ENCODE results near the gene CINP.

Gene CINP

DNA sequence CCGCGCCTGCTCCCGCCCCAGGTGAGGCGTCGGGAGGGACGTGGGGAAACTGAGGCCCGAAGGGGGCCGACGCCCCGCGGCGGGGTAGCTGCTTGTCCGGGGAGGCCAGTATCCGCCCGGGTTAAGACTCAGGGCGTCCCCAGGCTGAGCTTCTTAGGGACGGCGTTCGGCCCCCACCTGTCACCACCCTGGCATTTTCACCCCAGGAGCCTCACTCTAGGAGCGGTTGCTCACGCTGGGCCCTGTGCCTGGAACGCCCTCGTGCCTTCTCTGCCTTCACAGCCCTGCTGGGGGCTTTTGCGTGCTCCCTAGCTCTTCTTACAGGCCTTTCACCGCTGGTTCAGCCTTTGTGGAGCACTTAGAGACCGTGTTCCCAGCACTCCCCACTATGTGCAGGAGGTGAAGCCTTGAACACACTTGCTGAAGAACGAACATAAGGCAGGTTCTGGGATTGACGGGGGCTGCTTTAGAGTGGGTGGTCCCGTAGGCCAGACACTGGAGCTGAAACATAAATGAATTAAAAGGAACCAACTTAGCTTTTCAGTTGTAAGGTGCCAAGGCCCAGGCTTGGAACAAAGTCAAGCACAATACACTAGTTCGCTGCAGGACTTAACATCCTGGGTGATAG is 42.5 kb downstream of the CINP start:
- H3K27me3 ChIP-seq (ENCODE audit: insufficient read depth, low read length, poor library complexity, severe bottlenecking): no peaks in the 10 kb centered on the region
- peaks cover 17% of the 10 kb centered on the region for H3K79me2 ChIP-seq (ENCODE audit: insufficient read depth, low read length)
- no peaks in the 10 kb centered on the region for H3F3A ChIP-seq (ENCODE audit: low read depth)
- peak overlapping the region; percentile 90 for H3K9ac ChIP-seq (ENCODE audit: low read depth, low read length, poor library complexity, severe bottlenecking)
- H3K4me2 ChIP-seq (ENCODE audit: low read depth, low read length, poor library complexity, severe bottlenecking): peak overlapping the region; percentile 98
- TF ChIP-seq EZH2phosphoT487 (IDR thresholded peaks at IDR 0.05; ENCODE audit: borderline replicate concordance): no peak
- H4K20me1 ChIP-seq (ENCODE audit: insufficient read depth, low read length, poor library complexity, severe bottlenecking): no peaks in the 10 kb centered on the region
- H2AFZ ChIP-seq (ENCODE audit: low read length): peak overlapping the region; percentile 86
- no peaks in the 10 kb centered on the region for H3K36me3 ChIP-seq (ENCODE audit: insufficient read depth, low read length)
- H3K4me3 ChIP-seq (ENCODE audit: low read length, poor library complexity, severe bottlenecking): peak overlapping the region; percentile 98
- no peaks in the 10 kb centered on the region for H3K9me2 ChIP-seq (replicated peaks; ENCODE audit: low read depth, low read length)
- H3K4me1 ChIP-seq (ENCODE audit: insufficient read depth, low read length, poor library complexity, severe bottlenecking): peaks cover 26% of the 10 kb centered on the region
- H3K9me3 ChIP-seq (ENCODE audit: insufficient read depth, low read depth, low read length): no peaks in the 10 kb centered on the region

DNA sequence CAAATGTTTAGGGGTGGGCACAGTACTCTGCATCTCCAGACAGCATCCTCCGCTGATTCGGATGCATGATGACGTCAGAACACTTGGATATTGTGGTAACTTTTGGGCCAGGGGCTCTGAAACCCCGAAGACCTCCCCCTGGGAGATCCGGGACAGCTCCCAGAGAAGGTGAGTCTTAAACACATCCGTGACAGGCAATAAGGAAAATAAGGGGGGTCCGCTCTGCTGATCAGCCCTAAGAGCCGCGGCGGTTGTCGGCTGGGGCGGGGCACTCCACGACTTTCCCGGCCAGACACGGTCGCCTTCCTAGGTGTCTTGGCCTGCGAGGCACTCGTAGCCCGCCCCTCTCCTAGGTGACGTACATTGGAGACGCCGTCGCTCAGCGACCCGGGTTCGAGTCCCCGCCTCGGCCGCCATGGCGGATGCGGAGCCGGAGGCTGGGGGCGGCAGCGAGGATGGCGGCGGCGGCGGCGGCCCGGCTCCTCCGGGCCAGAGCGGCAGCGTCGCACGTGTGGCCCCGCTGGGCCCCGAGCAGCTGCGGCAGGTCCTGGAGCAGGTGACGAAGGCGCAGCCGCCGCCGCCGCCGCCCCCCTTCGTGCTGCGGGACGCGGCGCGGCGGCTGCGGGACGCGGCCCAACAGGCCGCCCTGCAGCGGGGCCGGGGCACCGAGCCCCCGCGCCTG is 43.2 kb downstream of the CINP start, which contains the start of gene ZNF839:
ZNF839 (plus strand) TSS at position 396 of the 682 bp plus-strand sequence; CDS start at position 416, 20 bp downstream.
- Histone ChIP-seq H3K9me3 (ENCODE audit: insufficient read depth, low read depth, low read length) (no peaks in the 10 kb centered on the region), H2AFZ (ENCODE audit: low read length) (peak within 1 kb of the TSS; percentile 97), H3K79me2 (ENCODE audit: insufficient read depth, low read length) (peaks cover 17% of the 10 kb centered on the region), H3K4me1 (ENCODE audit: insufficient read depth, low read length, poor library complexity, severe bottlenecking) (peaks cover 26% of the 10 kb centered on the region), H3K9ac (ENCODE audit: low read depth, low read length, poor library complexity, severe bottlenecking) (peak within 1 kb of the TSS; percentile 90), H3K4me2 (ENCODE audit: low read depth, low read length, poor library complexity, severe bottlenecking) (peak within 1 kb of the TSS; percentile 98), H3K36me3 (ENCODE audit: insufficient read depth, low read length) (no peaks in the 10 kb centered on the region), H3F3A (ENCODE audit: low read depth) (no peaks in the 10 kb centered on the region), H4K20me1 (ENCODE audit: insufficient read depth, low read length, poor library complexity, severe bottlenecking) (no peaks in the 10 kb centered on the region), H3K27me3 (ENCODE audit: insufficient read depth, low read length, poor library complexity, severe bottlenecking) (no peaks in the 10 kb centered on the region), H3K9me2 (replicated peaks; ENCODE audit: low read depth, low read length) (no peaks in the 10 kb centered on the region), H3K4me3 (ENCODE audit: low read length, poor library complexity, severe bottlenecking) (peak within 1 kb of the TSS; percentile 98)
- TF ChIP-seq CTCF (conservative IDR thresholded peaks at IDR 0.05; ENCODE audit: low read length) (no peak), EZH2phosphoT487 (IDR thresholded peaks at IDR 0.05; ENCODE audit: borderline replicate concordance) (no peak)

DNA sequence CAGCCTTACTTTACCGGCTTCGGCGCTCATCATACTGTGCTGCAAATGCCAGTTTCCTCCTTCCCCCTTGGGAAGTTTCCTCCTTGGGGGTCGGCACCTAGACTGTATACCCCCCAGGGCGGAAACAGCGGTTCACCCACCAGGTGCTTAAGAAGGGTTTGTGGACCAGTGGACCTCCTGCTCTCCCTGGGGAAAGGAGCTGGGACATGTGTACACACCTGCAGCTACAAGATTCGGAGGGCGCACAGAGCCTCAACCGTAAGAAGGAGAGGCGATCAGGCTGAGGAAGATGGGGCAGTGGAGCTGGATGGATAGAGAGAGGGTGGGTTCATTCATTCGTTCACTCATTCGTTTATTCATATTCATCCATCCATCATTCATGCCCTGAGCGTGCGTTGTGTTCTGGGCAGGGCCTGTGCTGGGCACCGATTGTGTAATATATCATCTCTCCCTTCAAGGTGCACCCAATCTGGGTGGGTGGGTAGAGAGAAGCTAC is 43.9 kb downstream of the CINP start:
- H3F3A ChIP-seq (ENCODE audit: low read depth): no peaks in the 10 kb centered on the region
- H3K27me3 ChIP-seq (ENCODE audit: insufficient read depth, low read length, poor library complexity, severe bottlenecking): no peaks in the 10 kb centered on the region
- peak overlapping the region; percentile 97 for H3K4me2 ChIP-seq (ENCODE audit: low read depth, low read length, poor library complexity, severe bottlenecking)
- peak overlapping the region; percentile 97 for H2AFZ ChIP-seq (ENCODE audit: low read length)
- no peak for TF ChIP-seq EZH2phosphoT487 (IDR thresholded peaks at IDR 0.05; ENCODE audit: borderline replicate concordance)
- TF ChIP-seq CTCF (conservative IDR thresholded peaks at IDR 0.05; ENCODE audit: low read length): no peak
- no peaks in the 10 kb centered on the region for H3K9me2 ChIP-seq (replicated peaks; ENCODE audit: low read depth, low read length)
- peaks cover 17% of the 10 kb centered on the region for H3K79me2 ChIP-seq (ENCODE audit: insufficient read depth, low read length)
- peaks cover 29% of the 10 kb centered on the region for H3K4me1 ChIP-seq (ENCODE audit: insufficient read depth, low read length, poor library complexity, severe bottlenecking)
- no peaks in the 10 kb centered on the region for H3K9me3 ChIP-seq (ENCODE audit: insufficient read depth, low read depth, low read length)
- peak overlapping the region; percentile 98 for H3K4me3 ChIP-seq (ENCODE audit: low read length, poor library complexity, severe bottlenecking)
- H3K9ac ChIP-seq (ENCODE audit: low read depth, low read length, poor library complexity, severe bottlenecking): peak overlapping the region; percentile 90
- H4K20me1 ChIP-seq (ENCODE audit: insufficient read depth, low read length, poor library complexity, severe bottlenecking): no peaks in the 10 kb centered on the region
- no peaks in the 10 kb centered on the region for H3K36me3 ChIP-seq (ENCODE audit: insufficient read depth, low read length)

Data from Loucy (cell line).